OCI-LY3 (cell line): ENCODE measurements around the gene TTC7B.

Experiments used
- H2AFZ ChIP-seq: fragments of 200-600, 300-600 bp; shearing (Covaris generic); 2 replicates; pipeline ENCODE4 v1.6.0; 2014; ENCODE audit warnings: antibody characterized with exemption, low read depth, low read length
- H3K27ac ChIP-seq: fragments of 200-600, 300-600 bp; sonication (generic); 2 replicates; pipeline ENCODE4 v1.5.1; 2014; ENCODE audit warnings: mild to moderate bottlenecking, low read length, moderate library complexity, mixed read lengths
- H3K27me3 ChIP-seq: fragments of 200-600, 300-600 bp; sonication (generic); 2 replicates; pipeline ENCODE4 v1.6.1; 2014; ENCODE audit warnings: low read depth, low read length, mixed read lengths
- H3K36me3 ChIP-seq: fragments of 200-600, 300-600 bp; sonication (generic); replicated peaks from 2 replicates; pipeline ENCODE3; 2014; ENCODE audit warnings: low read depth, low read length, mixed read lengths
- H3K4me1 ChIP-seq: fragments of 300-600, 200-600 bp; sonication (generic); 2 replicates; pipeline ENCODE4 v1.6.1; 2014; ENCODE audit warnings: low read length, mixed read lengths
- H3K4me2 ChIP-seq: fragments of 200-600, 300-600 bp; sonication (generic); 2 replicates; pipeline ENCODE4 v1.6.1; 2014; ENCODE audit warnings: low read length, mixed read lengths
- H3K4me3 ChIP-seq: fragments of 300-600, 200-600 bp; sonication (generic); 2 replicates; pipeline ENCODE4 v1.5.1; 2014; ENCODE audit warnings: antibody characterized with exemption, mild to moderate bottlenecking, low read length, moderate library complexity
- H3K79me2 ChIP-seq: fragments of 300-600, 200-600 bp; shearing (Covaris generic); 2 replicates; pipeline ENCODE4 v1.6.1; 2014; ENCODE audit warnings: mild to moderate bottlenecking, low read length, mixed read lengths
- H3K9ac ChIP-seq: fragments of 300-600, 200-600 bp; shearing (Covaris generic); 2 replicates; pipeline ENCODE4 v1.6.0; 2014; ENCODE audit warnings: mild to moderate bottlenecking, low read length, moderate library complexity
- H3K9me3 ChIP-seq: fragments of 200-600, 300-600 bp; shearing (Covaris generic); 2 replicates; pipeline ENCODE4 v1.6.1; 2014; ENCODE audit warnings: low read length, mixed read lengths; ENCODE audit not compliant: insufficient read depth
- H4K20me1 ChIP-seq: fragments of 200-600, 300-600 bp; sonication (generic); 2 replicates; pipeline ENCODE4 v1.6.1; 2016; ENCODE audit warnings: low read length, mixed read lengths; ENCODE audit not compliant: insufficient read depth
- CTCF ChIP-seq: fragments of 200-600, 300-600 bp; sonication (generic); IDR thresholded peaks from 2 replicates; pipeline ENCODE4 v1.5.1; 2014; ENCODE audit warnings: antibody characterized with exemption, low read length, low read depth
- EZH2phosphoT487 ChIP-seq: fragments of 200-600 bp; shearing (Covaris generic); IDR thresholded peaks from 2 replicates; pipeline ENCODE4 v1.6.1; 2018; ENCODE audit warnings: antibody characterized with exemption, mixed run types, low read depth

The TTC7B gene

DNA sequence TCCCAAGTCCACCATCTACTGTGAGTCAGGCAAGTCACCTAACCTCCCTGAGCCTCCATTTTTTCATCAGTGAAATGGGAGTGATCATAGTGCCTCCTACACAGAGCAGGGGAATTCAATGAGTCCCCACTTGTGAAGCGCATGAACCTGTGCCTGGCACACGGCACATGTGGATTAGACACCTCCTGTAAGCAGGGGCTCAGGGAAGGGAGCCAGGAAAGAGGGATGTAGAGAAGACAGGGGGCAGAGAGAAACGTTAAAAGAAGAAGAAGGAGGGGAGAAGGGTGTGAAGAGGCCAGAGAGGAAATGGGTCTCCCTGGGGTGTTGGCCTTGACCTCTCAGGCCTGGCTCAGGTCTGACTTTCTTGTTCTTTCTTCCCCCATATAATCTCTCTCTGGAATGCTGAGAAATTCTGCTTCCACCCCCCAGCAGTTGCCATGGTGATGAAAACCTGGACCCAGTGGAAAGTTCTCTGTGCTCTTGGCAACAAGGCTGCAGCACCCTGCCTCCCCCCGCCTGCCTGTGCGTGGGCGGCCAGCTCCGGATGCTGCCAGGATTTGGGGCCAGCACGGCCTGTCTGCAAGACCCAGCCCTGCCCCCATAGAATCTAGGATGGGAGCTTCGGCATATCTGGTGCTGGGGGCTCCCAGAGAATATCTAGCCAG, 324.9 kb downstream of the TTC7B start:
- Histone ChIP-seq H3K27ac (no peak overlapping the region), H3K9me3 (no peaks in the 10 kb centered on the region), H3K4me3 (no peak overlapping the region), H2AFZ (no peak overlapping the region), H4K20me1 (no peaks in the 10 kb centered on the region), H3K79me2 (no peaks in the 10 kb centered on the region), H3K4me2 (no peak overlapping the region), H3K4me1 (no peaks in the 10 kb centered on the region), H3K36me3 (no peaks in the 10 kb centered on the region), H3K9ac (no peak overlapping the region), H3K27me3 (0 out of 2 replicates have a peak, but pooled peaks cover 3% of the 10 kb centered on the region)
- no peak for TF ChIP-seq EZH2phosphoT487
- no peak for TF ChIP-seq CTCF

DNA sequence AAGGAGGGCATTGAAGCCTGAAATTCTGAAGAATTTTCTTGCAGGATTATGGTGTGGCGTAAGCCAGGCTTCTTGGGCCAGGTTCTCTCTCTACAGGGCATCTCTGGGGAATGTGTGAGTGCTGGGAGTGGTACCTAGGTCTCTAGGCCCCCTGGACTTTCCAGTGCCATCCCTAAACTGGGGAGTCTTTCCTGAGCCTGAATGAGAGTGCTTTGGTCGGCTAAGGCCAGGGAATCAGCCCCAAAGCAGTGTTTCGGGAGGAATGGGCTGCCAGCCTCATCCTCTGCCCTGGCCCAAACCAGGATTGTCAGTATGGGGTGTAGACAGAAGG, 325.5 kb downstream of the TTC7B start:
- Histone ChIP-seq H3K79me2 (no peaks in the 10 kb centered on the region), H2AFZ (no peak overlapping the region), H3K36me3 (no peaks in the 10 kb centered on the region), H3K9ac (no peak overlapping the region), H3K9me3 (no peaks in the 10 kb centered on the region), H3K4me1 (no peaks in the 10 kb centered on the region), H3K27ac (no peak overlapping the region), H4K20me1 (no peaks in the 10 kb centered on the region), H3K4me2 (no peak overlapping the region), H3K27me3 (0 out of 2 replicates have a peak, but pooled peaks cover 5% of the 10 kb centered on the region), H3K4me3 (no peak overlapping the region)
- TF ChIP-seq EZH2phosphoT487 (no peak), CTCF (no peak)

GRCh38 chr14:90489916-90490719, 326.1 kb downstream of the TTC7B start:
- TF ChIP-seq CTCF (no peak), EZH2phosphoT487 (no peak)
- Histone ChIP-seq H3K9me3 (no peaks in the 10 kb centered on the region), H3K36me3 (no peaks in the 10 kb centered on the region), H3K9ac (no peak overlapping the region), H2AFZ (no peak overlapping the region), H3K4me1 (no peaks in the 10 kb centered on the region), H3K79me2 (no peaks in the 10 kb centered on the region), H3K4me3 (no peak overlapping the region), H3K27ac (no peak overlapping the region), H3K27me3 (0 out of 2 replicates have a peak, but pooled peaks cover 5% of the 10 kb centered on the region), H3K4me2 (no peak overlapping the region), H4K20me1 (no peaks in the 10 kb centered on the region)

DNA sequence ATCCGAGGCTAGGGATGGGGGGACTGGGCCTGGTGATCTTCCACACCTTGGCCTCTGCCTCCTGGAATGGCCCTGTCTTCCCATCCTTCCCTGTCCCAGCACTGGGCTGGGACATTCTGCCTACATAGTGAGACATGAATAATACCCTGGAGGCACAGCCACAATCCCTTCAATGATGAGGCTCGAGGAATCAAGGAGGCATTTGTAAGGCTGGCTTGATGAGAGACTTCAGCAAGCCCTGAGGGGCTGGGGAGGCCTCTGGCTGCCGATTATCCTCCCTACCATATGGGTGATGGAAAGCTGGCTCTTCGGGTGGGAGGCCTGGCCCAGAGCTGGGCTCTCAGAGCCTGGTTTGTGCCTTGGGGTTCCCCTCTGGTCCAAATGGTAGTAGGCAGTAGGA, 326.9 kb downstream of the TTC7B start:
- Histone ChIP-seq H3K4me1 (no peaks in the 10 kb centered on the region), H2AFZ (no peak overlapping the region), H3K9me3 (no peaks in the 10 kb centered on the region), H3K4me2 (no peak overlapping the region), H3K27me3 (0 out of 2 replicates have a peak, but pooled peaks cover 5% of the 10 kb centered on the region), H3K9ac (no peak overlapping the region), H4K20me1 (no peaks in the 10 kb centered on the region), H3K36me3 (no peaks in the 10 kb centered on the region), H3K4me3 (no peak overlapping the region), H3K79me2 (no peaks in the 10 kb centered on the region), H3K27ac (no peak overlapping the region)
- TF ChIP-seq CTCF = no peak
- TF ChIP-seq EZH2phosphoT487 = no peak
